ENCODE measurements around the gene PPIE.

Gene PPIE

DNA sequence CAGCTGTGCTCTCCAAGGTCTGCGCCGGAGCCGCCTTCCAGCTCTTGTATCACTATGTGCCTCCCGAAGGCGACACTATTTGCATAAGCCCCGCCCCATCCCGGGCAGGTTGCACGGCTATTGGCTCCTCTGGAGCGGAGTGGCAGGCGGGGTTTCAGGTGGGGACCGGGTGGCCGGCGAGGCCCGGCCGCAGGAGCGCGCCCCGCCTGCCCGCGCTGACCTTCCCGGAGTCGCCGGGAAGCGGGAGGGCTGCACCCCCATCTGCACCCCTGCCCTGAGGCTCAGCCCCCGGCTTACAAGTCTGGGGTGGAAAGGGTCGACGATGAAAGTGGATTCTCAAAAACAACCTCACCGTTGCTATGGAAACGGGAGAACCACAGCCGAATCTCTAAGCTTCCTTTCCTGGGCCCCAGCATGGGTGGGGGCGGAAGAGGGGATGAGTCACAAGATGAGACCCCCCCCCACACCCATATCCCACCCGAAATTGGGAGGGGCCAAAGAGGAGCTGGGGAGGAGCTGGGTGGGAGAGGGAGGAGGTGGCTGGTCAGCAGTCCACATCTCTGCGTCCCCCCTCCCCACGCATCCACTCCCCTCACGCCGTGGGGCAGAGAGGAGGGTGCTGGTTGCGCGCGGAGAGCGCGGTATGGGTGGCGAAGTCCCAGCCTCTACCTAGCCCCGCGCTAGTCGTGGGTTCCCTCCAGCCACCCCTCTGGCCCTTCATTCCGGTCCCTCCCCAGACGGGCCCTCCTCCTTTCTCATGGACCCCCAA lies 47.1 kb upstream of the PPIE start, which contains the start of gene HPCAL4:
Gene HPCAL4, minus strand, starts transcription at position 51 of the 769 bp plus-strand sequence. CDS start 6,830 bp downstream, outside the sequence.
- TF ChIP-seq, protein P1, sequence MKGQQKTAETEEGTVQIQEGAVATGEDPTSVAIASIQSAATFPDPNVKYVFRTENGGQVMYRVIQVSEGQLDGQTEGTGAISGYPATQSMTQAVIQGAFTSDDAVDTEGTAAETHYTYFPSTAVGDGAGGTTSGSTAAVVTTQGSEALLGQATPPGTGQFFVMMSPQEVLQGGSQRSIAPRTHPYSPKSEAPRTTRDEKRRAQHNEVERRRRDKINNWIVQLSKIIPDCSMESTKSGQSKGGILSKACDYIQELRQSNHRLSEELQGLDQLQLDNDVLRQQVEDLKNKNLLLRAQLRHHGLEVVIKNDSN (IDR thresholded peaks at IDR 0.05) = no peak
- TF ChIP-seq, protein P2, sequence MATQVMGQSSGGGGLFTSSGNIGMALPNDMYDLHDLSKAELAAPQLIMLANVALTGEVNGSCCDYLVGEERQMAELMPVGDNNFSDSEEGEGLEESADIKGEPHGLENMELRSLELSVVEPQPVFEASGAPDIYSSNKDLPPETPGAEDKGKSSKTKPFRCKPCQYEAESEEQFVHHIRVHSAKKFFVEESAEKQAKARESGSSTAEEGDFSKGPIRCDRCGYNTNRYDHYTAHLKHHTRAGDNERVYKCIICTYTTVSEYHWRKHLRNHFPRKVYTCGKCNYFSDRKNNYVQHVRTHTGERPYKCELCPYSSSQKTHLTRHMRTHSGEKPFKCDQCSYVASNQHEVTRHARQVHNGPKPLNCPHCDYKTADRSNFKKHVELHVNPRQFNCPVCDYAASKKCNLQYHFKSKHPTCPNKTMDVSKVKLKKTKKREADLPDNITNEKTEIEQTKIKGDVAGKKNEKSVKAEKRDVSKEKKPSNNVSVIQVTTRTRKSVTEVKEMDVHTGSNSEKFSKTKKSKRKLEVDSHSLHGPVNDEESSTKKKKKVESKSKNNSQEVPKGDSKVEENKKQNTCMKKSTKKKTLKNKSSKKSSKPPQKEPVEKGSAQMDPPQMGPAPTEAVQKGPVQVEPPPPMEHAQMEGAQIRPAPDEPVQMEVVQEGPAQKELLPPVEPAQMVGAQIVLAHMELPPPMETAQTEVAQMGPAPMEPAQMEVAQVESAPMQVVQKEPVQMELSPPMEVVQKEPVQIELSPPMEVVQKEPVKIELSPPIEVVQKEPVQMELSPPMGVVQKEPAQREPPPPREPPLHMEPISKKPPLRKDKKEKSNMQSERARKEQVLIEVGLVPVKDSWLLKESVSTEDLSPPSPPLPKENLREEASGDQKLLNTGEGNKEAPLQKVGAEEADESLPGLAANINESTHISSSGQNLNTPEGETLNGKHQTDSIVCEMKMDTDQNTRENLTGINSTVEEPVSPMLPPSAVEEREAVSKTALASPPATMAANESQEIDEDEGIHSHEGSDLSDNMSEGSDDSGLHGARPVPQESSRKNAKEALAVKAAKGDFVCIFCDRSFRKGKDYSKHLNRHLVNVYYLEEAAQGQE (IDR thresholded peaks at IDR 0.05; ENCODE audit: low read depth) = peak; percentile 65
- TF ChIP-seq CREB1 (IDR thresholded peaks at IDR 0.05; ENCODE audit: low read depth) = no peak
- TF ChIP-seq, protein P3, sequence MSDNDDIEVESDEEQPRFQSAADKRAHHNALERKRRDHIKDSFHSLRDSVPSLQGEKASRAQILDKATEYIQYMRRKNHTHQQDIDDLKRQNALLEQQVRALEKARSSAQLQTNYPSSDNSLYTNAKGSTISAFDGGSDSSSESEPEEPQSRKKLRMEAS (IDR thresholded peaks at IDR 0.05) = 0 out of 2 replicates have a peak, but pooled peaks have one; percentile 61
- no peak for TF ChIP-seq EGR1 (IDR thresholded peaks at IDR 0.05)
- peak; percentile 91 for TF ChIP-seq ZBTB7A (IDR thresholded peaks at IDR 0.05; ENCODE audit: low read depth)
- no peak for TF ChIP-seq TCF12 (IDR thresholded peaks at IDR 0.05; ENCODE audit: low read depth)
- TF ChIP-seq TEAD4 (IDR thresholded peaks at IDR 0.05) = no peak

DNA sequence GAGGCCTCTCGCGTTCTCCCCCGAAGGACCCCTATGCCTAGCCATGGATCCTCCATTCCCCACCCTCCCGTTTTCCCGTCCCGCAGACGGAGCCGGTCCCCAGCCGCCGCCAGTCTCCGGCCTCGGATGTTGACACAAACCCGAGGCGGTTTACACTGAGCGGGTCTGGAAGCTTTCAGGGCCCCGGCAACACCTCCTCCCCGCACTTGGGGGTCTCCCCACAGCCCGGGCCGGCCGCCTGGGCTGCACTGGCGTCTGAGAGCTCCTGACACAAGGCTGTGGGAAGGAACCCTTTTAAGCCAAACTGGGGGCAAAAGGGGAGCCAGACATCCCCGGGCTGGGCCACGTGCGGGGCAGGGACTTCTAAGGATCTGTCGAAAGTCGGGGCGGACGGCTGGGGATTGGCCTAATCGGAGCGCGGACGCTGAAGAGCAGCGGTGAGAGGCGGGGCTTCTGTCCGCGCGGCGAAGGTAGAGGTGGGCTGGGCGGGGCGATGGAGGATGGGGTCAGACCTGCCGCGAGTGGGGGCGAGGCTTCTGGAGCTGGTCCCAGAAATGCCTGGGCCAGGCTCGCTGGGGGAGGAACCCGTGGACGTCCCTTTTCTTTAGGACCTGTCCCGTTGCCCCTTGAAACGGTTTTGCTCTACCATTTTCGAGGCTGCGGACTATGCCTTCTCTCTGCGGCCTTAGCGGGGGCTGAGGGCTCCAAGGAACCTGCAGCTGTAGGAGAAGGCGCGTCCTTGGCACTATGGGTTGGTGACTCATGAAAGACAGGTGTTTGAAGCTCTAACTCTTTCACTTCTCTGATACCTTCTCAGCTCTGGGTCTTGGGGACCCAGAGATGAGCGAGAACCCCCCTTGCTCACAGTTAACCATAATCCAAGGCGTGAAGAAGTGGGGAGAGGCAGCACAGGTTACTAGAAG lies 46.3 kb upstream of the PPIE start:
- 0 out of 2 replicates have a peak, but pooled peaks have one; percentile 4 for TF ChIP-seq NFIC (IDR thresholded peaks at IDR 0.05)
- TF ChIP-seq, protein P1 (IDR thresholded peaks at IDR 0.05) = peak; percentile 55
- TF ChIP-seq, protein P3 (IDR thresholded peaks at IDR 0.05) = peak; percentile 94
- TF ChIP-seq YY1 (IDR thresholded peaks at IDR 0.05; ENCODE audit: low read depth) = no peak

DNA sequence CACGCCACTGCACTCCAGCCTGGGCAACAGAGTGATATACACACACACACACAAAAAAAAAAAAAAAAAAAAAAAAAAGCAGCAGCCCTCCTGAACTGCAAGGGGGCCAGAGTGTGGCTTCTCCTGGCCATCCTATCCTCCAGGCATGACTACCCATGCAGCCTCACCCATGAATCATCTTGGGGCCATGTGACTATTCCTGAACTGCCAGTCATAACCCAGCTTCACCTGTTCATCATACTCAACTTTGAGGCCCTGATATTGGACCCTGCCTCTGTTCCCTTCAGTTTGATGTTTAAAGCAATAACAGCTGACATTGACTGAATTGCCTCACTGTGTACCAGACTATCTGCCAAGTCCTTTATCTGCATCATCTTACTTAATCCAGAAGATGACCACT lies 44.7 kb upstream of the PPIE start:
- no peak for TF ChIP-seq CREB1 (IDR thresholded peaks at IDR 0.05; ENCODE audit: low read depth)
- no peak for TF ChIP-seq ZBTB7A (IDR thresholded peaks at IDR 0.05; ENCODE audit: low read depth)
- TF ChIP-seq, protein P1 (IDR thresholded peaks at IDR 0.05) = peak; percentile 51

DNA sequence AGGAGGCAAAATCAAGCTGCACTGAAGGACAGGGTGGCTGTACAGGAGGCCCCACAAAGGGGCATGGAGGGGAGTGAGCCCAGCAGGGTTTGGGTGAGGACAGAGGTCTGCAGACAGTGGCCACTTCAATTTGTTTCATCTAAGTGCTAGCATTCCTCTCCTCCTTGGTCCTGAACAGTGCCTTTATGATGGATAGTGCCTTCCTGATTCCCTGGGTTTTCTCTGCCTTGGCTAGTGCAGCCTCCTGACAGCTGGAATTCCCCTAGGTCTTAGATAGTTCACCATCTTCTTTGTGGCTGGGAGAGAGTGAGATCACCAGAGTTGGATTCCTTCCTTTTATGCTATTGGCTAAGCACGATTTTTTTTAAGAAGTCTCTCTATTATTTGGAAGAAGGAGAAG lies 43.7 kb upstream of the PPIE start:
- TF ChIP-seq TCF12 (IDR thresholded peaks at IDR 0.05; ENCODE audit: low read depth) (no peak), NFIC (IDR thresholded peaks at IDR 0.05) (no peak), FOXM1 (IDR thresholded peaks at IDR 0.05; ENCODE audit: borderline replicate concordance, low read depth) (no peak), EGR1 (IDR thresholded peaks at IDR 0.05) (no peak), TAF1 (IDR thresholded peaks at IDR 0.05; ENCODE audit: low read depth) (no peak), TEAD4 (IDR thresholded peaks at IDR 0.05) (no peak), CEBPB (IDR thresholded peaks at IDR 0.05) (no peak), EP300 (IDR thresholded peaks at IDR 0.05; ENCODE audit: borderline replicate concordance) (no peak), CREB1 (IDR thresholded peaks at IDR 0.05; ENCODE audit: low read depth) (no peak), ZBTB7A (IDR thresholded peaks at IDR 0.05; ENCODE audit: low read depth) (no peak), RAD21 (IDR thresholded peaks at IDR 0.05; ENCODE audit: low read depth) (no peak), YY1 (IDR thresholded peaks at IDR 0.05; ENCODE audit: low read depth) (no peak)
- TF ChIP-seq, protein P1 (IDR thresholded peaks at IDR 0.05) = no peak
- TF ChIP-seq, protein P3 (IDR thresholded peaks at IDR 0.05) = no peak
- TF ChIP-seq, protein P2 (IDR thresholded peaks at IDR 0.05; ENCODE audit: low read depth) = no peak

Measured in Ishikawa (cell line).